GM12878 (cell line): ENCODE data around the gene RTN4R. TPM values are rescaled to one million over a fixed set of nuclear protein-coding genes. Genes with fewer than 3 reads are reported as not detected.

ENCODE experiments used
- ATAC-seq: fragments of 200-7000 bp; cut with Tn5 transposase; 3 replicates; pipeline ENCODE4 v1.9.1; 2020; ENCODE audit warnings: mild to moderate bottlenecking, moderate library complexity
- BruUV-seq: library from RNA; stranded (reverse); fragments of 400-500 nt; replicated peaks from 2 replicates; lab custom pipeline; 2021; lab: Mats Ljungman, UMichigan
- CTCF ChIA-PET: fragments of 300-600 bp; sonication (Branson Sonifier 250); formaldehyde crosslinking; extraction: SDS; loops from one replicate; lab custom pipeline; 2021; ENCODE audit warnings: inconsistent platforms; lab: Yijun Ruan, JAX
- POLR2A ChIA-PET: fragments of 350-600 bp; formaldehyde crosslinking; extraction: SDS; loops from one replicate; lab custom pipeline; 2021; ENCODE audit warnings: inconsistent platforms; lab: Charles Lee
- RAD21 ChIA-PET: fragments of 300-600 bp; sonication (Branson Sonifier 250); formaldehyde crosslinking; loops from one replicate; lab custom pipeline; 2023; ENCODE audit warnings: antibody characterized with exemption; ENCODE audit not compliant: unreplicated experiment; lab: Charles Lee
- SMC1A ChIA-PET: fragments of 300-600 bp; sonication (Branson Sonifier 250); formaldehyde crosslinking; loops from one replicate; lab custom pipeline; 2023; ENCODE audit not compliant: unreplicated experiment, uncharacterized antibody; lab: Charles Lee
- DNase-seq: peaks from one replicate; pipeline ENCODE4 v3.0.0-alpha.2; 2011; ENCODE audit warnings: low read depth, low spot score
- FAIRE-seq: peaks from 3 replicates; lab custom pipeline; 2011; peaks lifted over from hg19 to GRCh38; lab: Jason Lieb, UNC
- H2AFZ ChIP-seq: 2 replicates; pipeline ENCODE4 v1.6.0; 2011; ENCODE audit warnings: low read depth, low read length, control low read depth; ENCODE audit not compliant: control insufficient read depth
- H3K27ac ChIP-seq: 2 replicates; pipeline ENCODE4 v1.5.1; 2011; ENCODE audit warnings: control low read depth; ENCODE audit not compliant: control insufficient read depth, insufficient read depth
- H3K27me3 ChIP-seq, 2 experiments: replicated peaks in 1 of 2; 2 replicates each; pipeline versions ENCODE4 v1.6.0 to v1.6.1; 2011; ENCODE audit warnings: low read length in 1 of 2; ENCODE audit not compliant: control insufficient read depth in 2 of 2, insufficient read depth in 2 of 2
- H3K36me3 ChIP-seq, 2 experiments: 2 replicates each; pipeline ENCODE4 v1.5.1; 2011; ENCODE audit warnings: low read length in 1 of 2; ENCODE audit not compliant: control insufficient read depth in 2 of 2, insufficient read depth in 2 of 2
- H3K4me1 ChIP-seq: 2 replicates; pipeline ENCODE4 v1.6.1; 2011; ENCODE audit warnings: mild to moderate bottlenecking, low read length, moderate library complexity, mixed read lengths; ENCODE audit not compliant: control insufficient read depth, insufficient read depth
- H3K4me2 ChIP-seq: 2 replicates; pipeline ENCODE4 v1.6.0; 2011; ENCODE audit warnings: control low read depth; ENCODE audit not compliant: control insufficient read depth, insufficient read depth
- H3K4me3 ChIP-seq: fragments of 200-600 bp; sonication (generic); 2 replicates; pipeline ENCODE4 v1.5.1; 2016
- H3K79me2 ChIP-seq: 2 replicates; pipeline ENCODE4 v1.6.0; 2011; ENCODE audit warnings: low read length; ENCODE audit not compliant: control insufficient read depth, insufficient read depth
- H3K9ac ChIP-seq: 2 replicates; pipeline ENCODE4 v1.8.0; 2011; ENCODE audit warnings: low read length, control low read depth, mixed read lengths; ENCODE audit not compliant: control insufficient read depth, insufficient read depth
- H3K9me3 ChIP-seq: replicated peaks from 3 replicates; pipeline ENCODE4 v1.5.1; 2011; ENCODE audit warnings: mild to moderate bottlenecking, low read length; ENCODE audit not compliant: control insufficient read depth, insufficient read depth
- H4K20me1 ChIP-seq: 2 replicates; pipeline ENCODE4 v1.6.0; 2011; ENCODE audit not compliant: control insufficient read depth, insufficient read depth
- ETV6 ChIP-seq, 2 experiments: fragments of 450-650 bp in 1 of 2; IDR thresholded peaks in 1 of 2; conservative IDR thresholded peaks in 1 of 2; 2 replicates each; pipeline ENCODE4 v1.6.1; 2014; ENCODE audit warnings: antibody characterized with exemption in 1 of 2, borderline replicate concordance in 1 of 2, low read depth in 1 of 2, mild to moderate bottlenecking in 1 of 2, moderate library complexity in 1 of 2
- HDAC2 ChIP-seq: fragments of 200-600 bp; sonication (generic); IDR thresholded peaks from 2 replicates; pipeline ENCODE4 v1.6.1; 2017
- MEF2B ChIP-seq: fragments of 450-650 bp; IDR thresholded peaks from 2 replicates; pipeline ENCODE4 v1.6.1; 2018; ENCODE audit warnings: mild to moderate bottlenecking, moderate library complexity; ENCODE audit not compliant: partially characterized antibody, poor library complexity, severe bottlenecking
- PAX5 ChIP-seq: IDR thresholded peaks from 2 replicates; pipeline ENCODE4 v1.6.1; 2011; ENCODE audit warnings: low read depth, low read length, borderline replicate concordance
- RBBP5 ChIP-seq: fragments of 200-600 bp; sonication (generic); conservative IDR thresholded peaks from 2 replicates; pipeline ENCODE4 v1.6.1; 2016
- RCOR1 ChIP-seq: conservative IDR thresholded peaks from 2 replicates; pipeline ENCODE4 v1.6.1; 2012; ENCODE audit warnings: low read depth, low read length, improper control_type of control experiment
- SIX5 ChIP-seq: IDR thresholded peaks from 2 replicates; pipeline ENCODE4 v1.6.1; 2011; ENCODE audit warnings: mild to moderate bottlenecking, low read depth, low read length, moderate library complexity; ENCODE audit not compliant: severe bottlenecking
- SMAD5 ChIP-seq: IDR thresholded peaks from 2 replicates; pipeline ENCODE4 v1.6.1; 2016; ENCODE audit warnings: antibody characterized with exemption, low read depth
- SREBF1 ChIP-seq: IDR thresholded peaks from 2 replicates; pipeline ENCODE4 v1.6.1; 2012; ENCODE audit warnings: mild to moderate bottlenecking, low read length
- YY1 ChIP-seq: IDR thresholded peaks from 2 replicates; pipeline ENCODE4 v1.6.1; 2011; ENCODE audit warnings: low read depth, mild to moderate bottlenecking, low read length
- WGBS: methylation state at CpG from one replicate; pipeline ENCODE4 v1.1.6; 2016; ENCODE audit warnings: low lambda C conversion rate; ENCODE audit not compliant: insufficient replicate concordance, insufficient coverage; ENCODE audit errors: missing lambda C conversion rate; 5-methylcytosine and 5-hydroxymethylcytosine counted together
- in situ Hi-C: fragments of 300-500 bp; cut with MboI; formaldehyde crosslinking; loops from 9 replicates; pipeline ENCODE4 v1.14.3; 2018; ENCODE audit warnings: mixed read lengths
- intact Hi-C: fragments of 100-400 bp; cut with micrococcal nuclease; formaldehyde crosslinking; loops from one replicate; pipeline ENCODE4 v1.14.2; 2022; ENCODE audit not compliant: unreplicated experiment
- polyA plus RNA-seq, 11 experiments: library from polyadenylated mRNA; depleted of rRNA in 4 of 11; unstranded in 6 of 11; stranded (reverse) in 5 of 11; fragments of >200 nt; fragmentation: Nextera tagmentation in 4 of 11; fragmentation: Illumina TruSeq in 1 of 11; extraction: Ambion mirVana in 4 of 11; extraction: Trizol in 1 of 11; gene quantifications; 1 replicate in 1 of 11; 2 replicates in 10 of 11; pipeline versions ENCODE4 v1.2.1 to v1.2.3, GENCODE V29; 2011 to 2016; ENCODE audit warnings: inconsistent platforms in 2 of 11, missing spikeins in 2 of 11, low read depth in 1 of 11
- total RNA-seq, 4 experiments: library from RNA; depleted of rRNA in 3 of 4; stranded (reverse); fragments of >200 nt in 3 of 4; fragmentation: Illumina TruSeq in 1 of 4; extraction: Trizol in 1 of 4; gene quantifications; 2 replicates each; pipeline versions ENCODE4 v1.2.1 to v1.2.3, GENCODE V29; 2013 to 2021
- TF ChIP-seq, protein P1 (sequence below), 3 experiments: IDR thresholded peaks in 2 of 3; conservative IDR thresholded peaks in 1 of 3; 2 replicates each; pipeline ENCODE4 v1.5.1; 2011; ENCODE audit warnings: low read depth in 3 of 3, low read length in 3 of 3, mild to moderate bottlenecking in 3 of 3, control low read depth in 2 of 3, moderate library complexity in 2 of 3, inconsistent platforms in 1 of 3, mixed read lengths in 1 of 3; ENCODE audit not compliant: control insufficient read depth in 2 of 3, insufficient read depth in 1 of 3; ENCODE audit errors: extremely low read depth in 1 of 3

RTN4R gene
- total and polyA plus RNA-seq, 10 of the 15 experiments (the other 5 are each of a cell fraction or from before 2014, with no cell fraction given): 0.03 to 1.0 (median 0.60) TPM; not detected in 2

DNA sequence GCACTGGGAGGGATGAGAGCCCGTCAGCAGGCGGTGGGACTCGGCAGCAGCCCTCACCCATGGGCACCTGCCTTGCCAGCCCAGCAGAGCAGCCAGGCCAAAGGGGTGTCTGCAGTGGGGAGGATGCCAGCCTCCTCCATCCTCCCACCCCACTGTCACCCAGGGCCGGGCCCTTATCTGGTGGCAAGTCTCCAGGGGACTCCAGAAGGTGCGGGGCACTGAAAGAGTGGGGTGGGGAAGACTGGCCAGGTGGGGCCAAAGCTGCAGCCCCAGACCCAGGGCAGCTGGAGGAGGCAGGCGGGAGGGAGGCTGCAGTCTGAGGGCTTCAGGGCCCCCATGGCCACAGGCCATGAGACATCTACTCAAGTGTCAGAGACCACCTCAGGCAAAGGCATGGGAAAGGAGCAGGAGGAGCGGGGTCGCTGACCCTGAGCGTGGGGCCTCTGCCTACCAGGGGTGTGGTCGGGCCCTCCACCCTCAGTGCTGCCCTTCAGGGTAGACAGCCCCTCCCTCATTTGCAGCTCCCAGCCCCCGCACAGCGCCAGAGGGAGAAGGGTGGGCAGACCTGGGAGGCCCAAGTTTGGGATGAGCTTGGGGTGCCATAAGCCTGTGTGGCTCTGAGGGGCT is 48.2 kb upstream of the RTN4R start:
- H3K9ac ChIP-seq: no peak overlapping the region
- DNase-seq (no peak), FAIRE-seq (no peak), ATAC-seq (no peak)
- H3K4me1 ChIP-seq: peaks cover 4% of the 10 kb centered on the region; the same call in 1 of the 2 replicates
- no peaks in the 10 kb centered on the region for H3K79me2 ChIP-seq
- intact Hi-C loops (no loop called here), in situ Hi-C loops (no loop called here)
- H3K4me2 ChIP-seq: no peak overlapping the region
- no peaks in the 10 kb centered on the region for H3K9me3 ChIP-seq
- WGBS: 80% methylated on average over 12 of the region's 12 CpGs
- H3K36me3 ChIP-seq: no peaks in the 10 kb centered on the region; a peak in 1 of 4 replicates
- CTCF ChIA-PET: no interaction called here
- no peak overlapping the region for H2AFZ ChIP-seq
- no peak overlapping the region for H3K27ac ChIP-seq
- RAD21 ChIA-PET: no interaction called here
- SMC1A ChIA-PET: no interaction called here
- POLR2A ChIA-PET: no interaction called here
- H4K20me1 ChIP-seq: no peaks in the 10 kb centered on the region
- no TSS peak for BruUV-seq
- no peak overlapping the region for H3K4me3 ChIP-seq
- no peaks in the 10 kb centered on the region for H3K27me3 ChIP-seq
- TF ChIP-seq HDAC2 (no peak), RBBP5 (no peak), ETV6 (conservative IDR thresholded peaks at IDR 0.05 in 1 of 2, IDR thresholded peaks at IDR 0.05 in 1 of 2; ENCODE audit: borderline replicate concordance in 1 of 2, low read depth in 1 of 2) (no peak), SMAD5 (no peak), SIX5 (no peak), YY1 (no peak), RCOR1 (no peak), MEF2B (no peak), PAX5 (no peak), SREBF1 (no peak)
- TF ChIP-seq, protein P1, sequence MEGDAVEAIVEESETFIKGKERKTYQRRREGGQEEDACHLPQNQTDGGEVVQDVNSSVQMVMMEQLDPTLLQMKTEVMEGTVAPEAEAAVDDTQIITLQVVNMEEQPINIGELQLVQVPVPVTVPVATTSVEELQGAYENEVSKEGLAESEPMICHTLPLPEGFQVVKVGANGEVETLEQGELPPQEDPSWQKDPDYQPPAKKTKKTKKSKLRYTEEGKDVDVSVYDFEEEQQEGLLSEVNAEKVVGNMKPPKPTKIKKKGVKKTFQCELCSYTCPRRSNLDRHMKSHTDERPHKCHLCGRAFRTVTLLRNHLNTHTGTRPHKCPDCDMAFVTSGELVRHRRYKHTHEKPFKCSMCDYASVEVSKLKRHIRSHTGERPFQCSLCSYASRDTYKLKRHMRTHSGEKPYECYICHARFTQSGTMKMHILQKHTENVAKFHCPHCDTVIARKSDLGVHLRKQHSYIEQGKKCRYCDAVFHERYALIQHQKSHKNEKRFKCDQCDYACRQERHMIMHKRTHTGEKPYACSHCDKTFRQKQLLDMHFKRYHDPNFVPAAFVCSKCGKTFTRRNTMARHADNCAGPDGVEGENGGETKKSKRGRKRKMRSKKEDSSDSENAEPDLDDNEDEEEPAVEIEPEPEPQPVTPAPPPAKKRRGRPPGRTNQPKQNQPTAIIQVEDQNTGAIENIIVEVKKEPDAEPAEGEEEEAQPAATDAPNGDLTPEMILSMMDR (IDR thresholded peaks at IDR 0.05 in 2 of 3, conservative IDR thresholded peaks at IDR 0.05 in 1 of 3; ENCODE audit: control insufficient read depth in 2 of 3, extremely low read depth in 1 of 3, insufficient read depth in 1 of 3, low read depth in 3 of 3, low read length in 3 of 3): no peak
